ENCODE data around the gene SERPINE1.
"Not testable (repeated sequence)": the region's sequence is repeated elsewhere in the genome, so short reads cannot be mapped to it uniquely, and the experiment has no call there.

Gene SERPINE1

DNA sequence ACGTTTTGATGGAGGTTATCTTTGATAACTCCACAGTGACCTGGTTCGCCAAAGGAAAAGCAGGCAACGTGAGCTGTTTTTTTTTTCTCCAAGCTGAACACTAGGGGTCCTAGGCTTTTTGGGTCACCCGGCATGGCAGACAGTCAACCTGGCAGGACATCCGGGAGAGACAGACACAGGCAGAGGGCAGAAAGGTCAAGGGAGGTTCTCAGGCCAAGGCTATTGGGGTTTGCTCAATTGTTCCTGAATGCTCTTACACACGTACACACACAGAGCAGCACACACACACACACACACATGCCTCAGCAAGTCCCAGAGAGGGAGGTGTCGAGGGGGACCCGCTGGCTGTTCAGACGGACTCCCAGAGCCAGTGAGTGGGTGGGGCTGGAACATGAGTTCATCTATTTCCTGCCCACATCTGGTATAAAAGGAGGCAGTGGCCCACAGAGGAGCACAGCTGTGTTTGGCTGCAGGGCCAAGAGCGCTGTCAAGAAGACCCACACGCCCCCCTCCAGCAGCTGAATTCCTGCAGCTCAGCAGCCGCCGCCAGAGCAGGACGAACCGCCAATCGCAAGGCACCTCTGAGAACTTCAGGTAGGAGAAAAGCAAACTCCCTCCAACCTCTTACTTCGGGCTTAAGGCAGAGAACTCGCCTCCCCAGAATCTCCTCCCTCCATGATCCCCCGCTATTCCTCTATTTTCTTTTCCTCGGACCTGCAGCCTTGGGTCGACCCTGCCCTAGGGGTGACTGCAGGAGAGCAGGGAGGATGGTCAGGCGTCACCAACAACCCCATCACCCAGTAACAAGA, at the start of gene SERPINE1:
Gene SERPINE1, plus strand, starts transcription at position 454 of the 809 bp plus-strand sequence. CDS start 1,290 bp downstream, outside the sequence.
- peak; percentile 72 for DNase-seq (ENCODE audit: low spot score)

DNA sequence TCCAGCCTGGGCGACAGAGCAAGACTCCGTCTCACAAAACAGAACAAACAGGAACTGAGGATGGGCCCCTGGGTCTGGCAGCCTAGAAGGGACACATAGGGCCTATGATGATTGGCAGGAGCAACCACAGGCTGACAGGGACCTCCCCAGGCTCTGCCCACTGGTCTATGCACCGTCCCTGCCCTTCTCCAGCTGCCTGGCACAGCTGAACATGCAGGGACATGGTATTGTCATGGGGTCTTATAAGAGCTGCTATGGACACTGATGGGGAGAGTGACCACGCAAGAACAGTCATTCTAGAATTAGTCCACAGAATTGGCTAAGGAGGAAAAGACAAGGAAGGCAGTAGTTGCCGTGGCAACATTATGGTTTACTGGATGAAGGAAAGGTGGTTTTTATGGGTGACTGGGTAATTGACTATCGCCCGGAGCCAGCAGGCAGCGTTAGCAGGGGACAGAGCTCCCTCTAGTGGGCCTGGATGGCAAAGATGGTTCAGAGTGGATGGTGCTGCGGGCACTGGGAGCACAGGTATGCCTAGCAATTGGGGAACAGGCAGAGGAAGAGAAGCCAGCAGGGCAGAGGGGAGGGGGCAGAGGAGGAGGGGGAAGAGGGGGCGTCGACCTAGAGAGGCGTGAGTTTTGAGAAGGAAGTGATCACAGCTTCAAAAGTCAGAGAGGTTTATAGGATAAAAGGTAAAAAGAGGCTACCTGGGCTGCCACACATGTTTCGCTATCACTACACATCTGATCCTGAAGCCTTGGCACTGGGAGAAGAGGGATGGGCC, 49.4 kb upstream of the SERPINE1 start:
- DNase-seq (ENCODE audit: low spot score): peak; percentile 86

- no peak for DNase-seq (ENCODE audit: low spot score)
These were observed 45.5 kb upstream of the SERPINE1 start for GRCh38 chr7:101081432-101081831.

DNA sequence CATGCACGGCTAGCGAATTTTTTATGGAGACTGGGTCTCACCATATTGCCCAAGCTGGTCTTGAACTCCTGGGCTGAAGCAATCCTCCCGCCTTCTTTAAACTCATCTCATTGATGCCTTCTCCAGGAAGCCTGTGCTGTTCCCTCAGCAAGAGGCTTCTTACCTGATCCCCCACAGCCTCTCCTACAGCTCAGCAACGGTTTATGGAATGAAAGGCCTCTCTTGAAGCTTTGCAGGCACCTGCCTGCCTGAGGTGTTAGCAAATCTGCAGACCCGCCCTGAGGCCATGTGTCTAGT, 42.1 kb upstream of the SERPINE1 start:
- no peak for DNase-seq (ENCODE audit: low spot score)

DNA sequence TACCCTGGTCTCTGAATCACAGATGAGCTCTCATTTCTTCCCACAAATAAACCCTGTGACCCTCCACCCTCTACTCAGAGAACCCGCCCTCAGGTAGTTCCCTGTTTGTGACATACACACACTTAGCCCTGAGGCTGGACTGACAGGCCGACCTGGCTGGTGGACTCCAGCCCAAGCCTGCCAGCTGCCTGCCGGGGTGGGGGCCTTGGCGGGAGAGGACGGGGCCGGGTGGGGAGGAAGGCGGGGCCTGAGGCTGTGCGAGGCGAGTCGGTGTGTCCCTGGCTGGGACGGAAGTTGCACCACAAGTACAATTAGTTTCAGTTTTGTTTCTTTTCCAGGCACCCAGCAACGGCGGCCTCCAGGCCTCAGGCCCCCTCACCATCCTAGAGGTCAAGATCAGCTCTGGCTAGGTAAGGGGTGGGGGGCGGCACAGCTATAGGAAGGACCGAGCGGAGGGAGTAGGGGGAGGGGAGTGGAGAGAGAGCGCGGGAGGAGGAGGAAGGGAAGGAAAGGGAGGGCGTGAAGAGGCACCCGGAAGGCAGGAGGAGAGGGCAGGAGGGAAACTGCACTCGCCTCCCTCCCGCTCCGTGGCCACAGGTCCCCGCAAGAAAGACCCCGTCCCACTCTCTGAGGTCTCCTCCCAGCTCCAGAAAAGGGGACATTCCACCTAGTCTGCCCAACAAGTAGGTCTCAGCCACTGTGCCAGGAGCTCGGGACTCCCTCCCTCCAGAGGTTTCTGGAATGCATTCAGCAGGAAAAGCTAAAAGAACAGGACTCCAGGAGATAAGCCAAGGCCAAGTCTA, 41.5 kb upstream of the SERPINE1 start, which contains the start of gene TRIM56:
Gene TRIM56, plus strand, starts transcription at position 320 of the 803 bp plus-strand sequence. CDS start 1,832 bp downstream, outside the sequence.
- DNase-seq (ENCODE audit: low spot score): peak; percentile 72

GRCh38 chr7:101087334-101088068, 39.4 kb upstream of the SERPINE1 start:
- DNase-seq (ENCODE audit: low spot score): no peak

DNA sequence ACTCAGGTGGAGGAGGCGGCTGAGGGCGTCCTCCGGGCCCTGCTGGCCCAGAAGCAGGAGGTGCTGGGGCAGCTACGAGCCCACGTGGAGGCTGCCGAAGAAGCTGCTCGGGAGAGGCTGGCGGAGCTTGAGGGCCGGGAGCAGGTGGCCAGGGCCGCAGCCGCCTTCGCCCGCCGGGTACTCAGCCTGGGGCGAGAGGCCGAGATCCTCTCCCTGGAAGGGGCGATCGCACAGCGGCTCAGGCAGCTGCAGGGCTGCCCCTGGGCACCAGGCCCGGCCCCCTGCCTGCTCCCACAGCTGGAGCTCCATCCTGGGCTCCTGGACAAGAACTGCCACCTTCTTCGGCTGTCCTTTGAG, 38.9 kb upstream of the SERPINE1 start:
- no peak for DNase-seq (ENCODE audit: low spot score)

DNA sequence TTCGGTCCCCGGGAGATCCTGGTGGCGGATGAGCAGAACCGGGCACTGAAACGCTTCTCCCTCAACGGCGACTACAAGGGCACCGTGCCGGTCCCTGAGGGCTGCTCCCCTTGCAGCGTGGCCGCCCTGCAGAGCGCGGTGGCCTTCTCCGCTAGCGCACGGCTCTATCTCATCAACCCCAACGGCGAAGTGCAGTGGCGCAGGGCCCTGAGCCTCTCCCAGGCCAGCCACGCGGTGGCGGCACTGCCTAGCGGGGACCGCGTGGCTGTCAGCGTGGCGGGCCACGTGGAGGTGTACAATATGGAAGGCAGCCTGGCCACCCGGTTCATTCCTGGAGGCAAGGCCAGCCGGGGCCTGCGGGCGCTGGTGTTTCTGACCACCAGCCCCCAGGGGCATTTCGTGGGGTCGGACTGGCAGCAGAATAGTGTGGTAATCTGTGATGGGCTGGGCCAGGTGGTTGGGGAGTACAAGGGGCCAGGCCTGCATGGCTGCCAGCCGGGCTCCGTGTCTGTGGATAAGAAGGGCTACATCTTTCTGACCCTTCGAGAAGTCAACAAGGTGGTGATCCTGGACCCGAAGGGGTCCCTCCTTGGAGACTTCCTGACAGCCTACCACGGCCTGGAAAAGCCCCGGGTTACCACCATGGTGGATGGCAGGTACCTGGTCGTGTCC, 37.9 kb upstream of the SERPINE1 start:
- DNase-seq (ENCODE audit: low spot score): no peak

- DNase-seq (ENCODE audit: low spot score): no peak
These were observed 37.0 kb upstream of the SERPINE1 start for GRCh38 chr7:101089876-101090275.

DNA sequence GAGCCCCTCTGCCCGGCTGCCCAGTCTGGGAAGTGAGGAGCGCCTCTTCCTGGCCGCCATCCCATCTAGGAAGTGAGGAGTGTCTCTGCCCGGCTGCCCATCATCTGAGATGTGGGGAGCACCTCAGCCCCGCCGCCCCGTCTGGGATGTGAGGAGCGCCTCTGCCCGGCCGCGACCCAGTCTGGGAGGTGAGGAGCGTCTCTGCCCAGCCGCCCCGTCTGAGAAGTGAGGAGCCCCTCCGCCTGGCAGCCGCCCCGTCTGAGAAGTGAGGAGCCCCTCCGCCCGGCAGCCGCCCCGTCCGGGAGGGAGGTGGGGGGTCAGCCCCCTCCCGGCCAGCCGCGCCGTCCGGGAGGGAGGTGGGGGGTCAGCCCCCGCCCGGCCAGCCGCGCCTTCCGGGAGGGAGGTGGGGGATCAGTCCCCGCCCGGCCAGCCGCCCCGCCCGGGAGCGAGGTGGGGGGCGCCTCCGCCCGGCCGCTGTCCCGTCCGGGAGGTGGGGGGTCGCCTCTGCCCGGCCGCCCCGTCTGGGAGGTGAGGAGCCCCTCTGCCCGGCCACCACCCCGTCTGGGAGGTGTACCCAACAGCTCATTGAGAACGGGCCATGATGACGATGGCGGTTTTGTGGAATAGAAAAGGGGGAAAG, 34.5 kb upstream of the SERPINE1 start:
- DNase-seq (ENCODE audit: low spot score): not testable (repeated sequence)

- no peak for DNase-seq (ENCODE audit: low spot score)
These were observed 33.0 kb upstream of the SERPINE1 start for GRCh38 chr7:101093906-101094305.

DNA sequence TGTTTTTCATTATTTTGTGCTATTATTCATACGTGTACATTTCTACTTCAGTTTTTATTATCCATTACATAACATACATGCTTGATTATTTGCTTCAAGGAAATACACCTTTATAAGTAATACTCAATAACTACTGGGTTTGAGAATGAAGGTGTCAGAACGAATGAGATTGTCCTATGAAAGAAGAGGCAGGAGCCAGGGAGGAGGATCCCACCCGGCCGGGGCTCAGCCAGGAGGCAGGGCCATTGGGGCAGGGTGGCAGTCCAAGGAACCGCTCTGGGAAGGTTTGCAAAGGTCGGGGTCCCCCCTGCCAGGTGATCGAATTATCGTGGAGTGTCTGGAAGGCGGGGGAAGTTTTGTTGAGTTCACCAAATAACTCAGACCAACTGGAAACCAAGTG, 32.5 kb upstream of the SERPINE1 start:
- no peak for DNase-seq (ENCODE audit: low spot score)

GRCh38 chr7:101094791-101095375, 32.0 kb upstream of the SERPINE1 start:
- DNase-seq (ENCODE audit: low spot score): peak; percentile 11

DNA sequence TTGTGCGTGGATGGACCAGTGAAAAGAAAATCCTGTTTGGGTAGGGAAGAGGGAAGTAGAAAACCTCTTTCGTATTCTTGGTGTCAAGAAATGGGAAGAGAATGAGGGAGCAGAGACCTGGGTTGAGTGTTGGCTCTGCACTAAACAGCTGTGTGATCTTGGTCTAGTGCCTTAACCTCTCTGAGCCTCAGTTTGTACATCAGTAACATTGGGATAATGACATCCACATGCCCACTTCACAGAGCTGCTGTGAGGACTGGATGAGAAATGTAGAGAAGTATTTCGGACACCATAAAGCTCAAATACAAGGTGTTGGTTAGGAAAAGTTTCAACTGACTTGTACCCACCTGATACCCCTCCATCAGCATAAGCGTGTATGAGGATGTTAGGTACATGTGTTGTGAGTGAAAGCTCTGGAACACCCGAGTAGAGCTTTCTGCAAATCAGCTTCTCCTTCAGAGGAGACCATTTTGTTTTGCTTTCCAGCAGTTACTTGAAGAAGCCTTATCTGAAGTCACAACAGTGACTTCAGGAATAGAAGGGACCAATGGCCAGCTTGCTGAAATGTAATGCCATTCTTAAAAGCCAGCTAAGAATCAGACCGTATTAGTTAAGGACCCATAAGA, 30.5 kb upstream of the SERPINE1 start:
- no peak for DNase-seq (ENCODE audit: low spot score)

DNA sequence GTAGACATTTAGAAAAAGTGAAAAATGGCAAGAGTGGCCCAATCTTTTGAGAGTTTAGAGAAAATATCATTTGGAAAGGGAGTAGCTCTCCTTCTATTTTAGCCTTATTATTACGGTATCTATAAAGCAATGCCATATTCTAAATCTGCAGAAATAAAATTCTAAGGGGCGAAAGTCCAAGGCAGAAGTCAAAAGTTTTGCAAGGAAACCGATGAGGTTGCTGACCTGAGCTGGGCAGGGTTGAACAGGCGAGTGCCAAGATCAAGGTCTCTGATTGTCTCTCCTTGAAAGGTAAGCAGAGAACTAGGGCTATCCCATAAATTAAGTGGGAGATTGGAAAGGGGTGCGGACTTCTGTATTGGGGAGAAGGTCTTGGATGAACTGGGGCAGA, 30.0 kb upstream of the SERPINE1 start:
- no peak for DNase-seq (ENCODE audit: low spot score)

DNA sequence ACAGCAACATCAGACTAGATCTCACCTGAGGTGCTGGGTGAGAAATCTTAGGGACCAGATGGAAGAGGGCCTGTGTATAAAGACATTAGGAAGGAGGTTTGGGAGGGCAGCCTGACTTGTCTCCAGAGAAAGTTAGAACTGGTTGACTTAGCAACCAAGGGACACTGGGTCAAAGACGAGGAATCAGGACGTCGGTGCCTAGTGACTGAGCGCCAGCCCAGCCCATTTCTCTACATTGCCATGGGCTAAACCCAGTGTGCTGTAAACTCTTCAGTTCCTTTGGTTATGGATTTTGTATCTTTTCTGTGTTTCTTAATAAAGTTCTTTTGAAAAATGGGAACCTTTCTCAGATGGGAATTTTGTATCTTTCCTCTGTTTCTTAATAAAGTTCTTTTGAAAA, 29.3 kb upstream of the SERPINE1 start:
- DNase-seq (ENCODE audit: low spot score): no peak

GRCh38 chr7:101099969-101100781, 26.7 kb upstream of the SERPINE1 start:
- DNase-seq (ENCODE audit: low spot score): peak; percentile 43

DNA sequence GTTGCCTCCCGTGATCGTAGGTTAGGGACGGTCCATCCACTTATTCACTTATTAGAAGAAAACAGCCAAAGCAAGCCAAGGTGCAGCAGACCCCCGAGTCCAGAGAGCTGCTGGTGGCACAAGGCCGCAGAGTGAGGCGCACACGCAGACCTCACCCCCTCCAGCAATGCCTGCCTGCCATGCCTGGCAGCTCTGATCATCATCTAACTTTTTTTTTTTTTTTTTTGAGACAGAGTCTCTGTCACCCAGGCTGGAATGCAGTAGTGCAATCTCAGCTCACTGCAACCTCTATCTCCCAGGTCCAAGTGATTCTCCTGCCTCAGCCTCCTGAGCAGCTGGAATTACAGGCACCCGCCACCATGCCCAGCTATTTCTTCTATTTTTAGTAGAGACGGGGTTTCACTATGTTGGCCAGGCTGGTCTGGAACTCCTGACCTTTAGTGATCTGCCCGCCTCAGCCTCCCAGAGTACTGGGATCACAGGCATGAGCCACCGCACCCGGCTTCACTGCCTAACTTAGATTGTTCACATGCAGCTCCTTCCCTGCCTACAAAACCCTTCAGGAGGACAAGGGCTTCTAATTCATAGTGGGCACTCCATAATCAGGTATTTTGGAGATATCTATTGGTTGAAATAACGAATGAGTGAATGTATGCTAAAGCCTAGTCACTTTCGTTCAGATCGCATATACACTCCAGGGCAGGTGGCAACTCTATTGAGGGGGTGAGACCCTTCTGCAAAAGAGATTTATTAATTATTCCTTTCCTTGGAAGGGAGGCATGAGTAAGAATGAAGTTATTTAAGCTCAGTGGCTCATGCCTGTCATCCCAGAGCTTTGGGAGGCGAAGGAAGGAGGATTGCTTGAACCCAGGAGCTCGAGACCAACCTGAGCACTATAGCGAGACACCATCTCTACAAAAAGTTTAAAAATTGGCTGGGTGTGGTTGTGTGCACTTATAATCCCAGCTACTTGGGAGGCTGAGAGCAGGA, 25.8 kb upstream of the SERPINE1 start:
- DNase-seq (ENCODE audit: low spot score): no peak

Measured in CD4-positive, alpha-beta T cell treated with Interleukin-2 at 100 ng/mL for 4 hours (primary cell).